Brain microvascular endothelial cell (primary cell): ENCODE results near the gene IL11RA.

ENCODE experiments used
- DNase-seq: peaks from one replicate; pipeline ENCODE4 v3.0.0-alpha.2; 2020
- H3K27ac ChIP-seq: fragments of 250-450 bp; sonication (Bioruptor Pico); 2 replicates; pipeline ENCODE4 v1.5.1; 2020; ENCODE audit warnings: mild to moderate bottlenecking, moderate library complexity
- H3K27me3 ChIP-seq: fragments of 250-450 bp; sonication (Bioruptor Pico); replicated peaks from 2 replicates; pipeline ENCODE4 v1.5.1; 2020; ENCODE audit warnings: mild to moderate bottlenecking
- H3K36me3 ChIP-seq: fragments of 250-450 bp; sonication (Bioruptor Pico); replicated peaks from 2 replicates; pipeline ENCODE4 v1.5.1; 2020; ENCODE audit warnings: mild to moderate bottlenecking
- H3K4me3 ChIP-seq: 2 replicates; pipeline ENCODE4 v1.5.1; 2011; ENCODE audit warnings: low read depth, mild to moderate bottlenecking, control low read depth, low read length, moderate library complexity
- in situ Hi-C: cut with HindIII; loops from 2 replicates; pipeline ENCODE4 v1.10.0; 2017; ENCODE audit warnings: low sequenced_read_pairs, low pct_ligation_motif_present
- TF ChIP-seq, protein P1 (sequence below): IDR thresholded peaks from 2 replicates; pipeline ENCODE4 v1.5.1; 2011; ENCODE audit warnings: low read depth, mild to moderate bottlenecking, moderate library complexity, low read length, control low read depth, inconsistent platforms; ENCODE audit errors: missing control alignments

Gene IL11RA

DNA sequence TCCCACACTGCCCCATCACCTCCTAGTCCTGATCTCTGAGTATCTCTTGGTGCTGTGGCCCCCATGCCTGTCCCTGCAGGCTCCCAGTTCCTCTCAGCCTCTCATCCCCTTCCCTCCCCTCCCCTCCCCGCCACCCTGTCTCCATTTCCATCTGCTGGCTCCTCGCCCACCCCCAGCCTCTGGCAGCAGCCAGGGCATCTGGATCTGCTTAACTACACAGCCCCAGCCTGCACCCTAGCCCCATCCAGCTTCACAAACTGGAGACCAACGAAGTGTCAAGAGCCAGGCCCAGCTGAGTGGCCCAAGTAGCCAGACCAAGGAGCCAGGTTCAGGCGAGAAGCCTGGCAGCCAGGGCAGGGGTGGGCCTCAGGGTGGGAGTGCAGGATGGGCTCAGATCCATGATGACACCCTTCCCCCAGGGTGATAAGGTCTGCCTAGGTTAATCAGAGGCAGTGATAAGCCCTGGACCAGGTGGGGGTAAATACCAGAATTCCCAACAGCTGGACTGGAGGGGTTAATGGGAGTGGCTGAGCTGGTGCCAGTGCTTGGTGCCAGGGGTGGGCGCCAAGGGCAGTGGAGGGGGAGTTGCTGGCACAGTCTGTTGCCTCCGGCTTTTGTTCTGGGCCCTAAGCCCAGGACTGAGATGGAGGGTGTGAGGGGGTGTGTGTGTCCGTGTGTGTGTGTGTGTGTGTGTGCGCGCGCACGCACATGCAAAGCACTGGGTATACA, 2.5 kb downstream of the IL11RA start:
- H3K27ac ChIP-seq = no peak overlapping the region
- no peak overlapping the region for H3K4me3 ChIP-seq
- no peaks in the 10 kb centered on the region for H3K27me3 ChIP-seq
- in situ Hi-C loops = no loop called here
- TF ChIP-seq, protein P1, sequence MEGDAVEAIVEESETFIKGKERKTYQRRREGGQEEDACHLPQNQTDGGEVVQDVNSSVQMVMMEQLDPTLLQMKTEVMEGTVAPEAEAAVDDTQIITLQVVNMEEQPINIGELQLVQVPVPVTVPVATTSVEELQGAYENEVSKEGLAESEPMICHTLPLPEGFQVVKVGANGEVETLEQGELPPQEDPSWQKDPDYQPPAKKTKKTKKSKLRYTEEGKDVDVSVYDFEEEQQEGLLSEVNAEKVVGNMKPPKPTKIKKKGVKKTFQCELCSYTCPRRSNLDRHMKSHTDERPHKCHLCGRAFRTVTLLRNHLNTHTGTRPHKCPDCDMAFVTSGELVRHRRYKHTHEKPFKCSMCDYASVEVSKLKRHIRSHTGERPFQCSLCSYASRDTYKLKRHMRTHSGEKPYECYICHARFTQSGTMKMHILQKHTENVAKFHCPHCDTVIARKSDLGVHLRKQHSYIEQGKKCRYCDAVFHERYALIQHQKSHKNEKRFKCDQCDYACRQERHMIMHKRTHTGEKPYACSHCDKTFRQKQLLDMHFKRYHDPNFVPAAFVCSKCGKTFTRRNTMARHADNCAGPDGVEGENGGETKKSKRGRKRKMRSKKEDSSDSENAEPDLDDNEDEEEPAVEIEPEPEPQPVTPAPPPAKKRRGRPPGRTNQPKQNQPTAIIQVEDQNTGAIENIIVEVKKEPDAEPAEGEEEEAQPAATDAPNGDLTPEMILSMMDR = no peak
- no peak for DNase-seq
- no peaks in the 10 kb centered on the region for H3K36me3 ChIP-seq

DNA sequence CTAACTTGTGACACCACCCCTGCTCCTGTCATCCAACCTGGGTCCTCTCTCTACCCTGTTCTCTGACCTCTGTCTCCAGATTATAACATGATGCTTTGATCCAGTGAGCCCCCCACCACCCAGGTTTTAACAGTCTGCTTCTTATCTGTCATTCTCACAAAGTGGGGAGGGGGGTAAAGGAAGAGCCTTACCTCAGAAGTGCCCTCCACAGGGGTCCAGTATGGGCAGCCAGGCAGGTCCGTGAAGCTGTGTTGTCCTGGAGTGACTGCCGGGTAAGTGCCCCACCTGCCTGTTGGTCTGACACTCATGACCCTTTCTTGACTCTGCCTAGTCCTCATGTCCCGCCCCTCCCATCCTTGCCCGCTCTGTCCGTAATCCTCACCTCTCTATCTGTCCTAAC, 3.4 kb downstream of the IL11RA start:
- TF ChIP-seq, protein P1 = no peak
- DNase-seq = no peak
- H3K27me3 ChIP-seq = no peaks in the 10 kb centered on the region
- in situ Hi-C loops = no loop called here
- H3K4me3 ChIP-seq = no peak overlapping the region
- H3K36me3 ChIP-seq = no peaks in the 10 kb centered on the region
- no peak overlapping the region for H3K27ac ChIP-seq

DNA sequence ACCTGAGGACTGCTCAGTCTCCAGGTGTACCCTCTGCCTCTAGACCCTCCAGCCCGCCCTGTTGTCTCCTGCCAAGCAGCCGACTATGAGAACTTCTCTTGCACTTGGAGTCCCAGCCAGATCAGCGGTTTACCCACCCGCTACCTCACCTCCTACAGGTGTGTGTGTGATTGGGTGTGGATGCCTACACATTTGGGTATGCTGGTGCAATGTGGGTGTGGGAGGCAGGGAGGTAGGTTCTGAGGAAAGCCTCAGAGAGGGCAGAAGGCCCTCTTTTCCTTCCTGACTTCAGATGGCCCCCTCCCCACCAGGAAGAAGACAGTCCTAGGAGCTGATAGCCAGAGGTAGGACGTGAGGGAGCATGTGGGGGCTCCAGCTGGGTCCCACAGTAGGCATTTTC, 5.0 kb downstream of the IL11RA start:
- Histone ChIP-seq H3K27me3 (no peaks in the 10 kb centered on the region), H3K36me3 (no peaks in the 10 kb centered on the region), H3K4me3 (no peak overlapping the region), H3K27ac (no peak overlapping the region)
- TF ChIP-seq, protein P1 = no peak
- in situ Hi-C loops = no loop called here
- no peak for DNase-seq

DNA sequence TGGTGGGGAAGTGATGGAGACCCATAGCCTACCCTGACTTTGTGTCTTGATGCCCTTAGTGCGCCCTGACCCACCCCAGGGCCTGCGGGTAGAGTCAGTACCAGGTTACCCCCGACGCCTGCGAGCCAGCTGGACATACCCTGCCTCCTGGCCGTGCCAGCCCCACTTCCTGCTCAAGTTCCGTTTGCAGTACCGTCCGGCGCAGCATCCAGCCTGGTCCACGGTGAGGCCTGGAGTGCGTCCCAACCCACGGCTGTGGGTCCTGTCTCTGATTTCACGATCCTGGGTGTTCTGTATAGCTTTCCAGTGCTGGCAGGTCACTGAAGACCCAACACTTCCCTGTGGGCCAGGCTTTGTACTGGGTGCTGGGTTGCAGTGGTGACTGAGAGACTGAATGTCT, 6.5 kb downstream of the IL11RA start:
- Histone ChIP-seq H3K4me3 (no peak overlapping the region), H3K27me3 (no peaks in the 10 kb centered on the region), H3K36me3 (no peaks in the 10 kb centered on the region), H3K27ac (no peak overlapping the region)
- in situ Hi-C loops = no loop called here
- TF ChIP-seq, protein P1 = no peak
- no peak for DNase-seq

DNA sequence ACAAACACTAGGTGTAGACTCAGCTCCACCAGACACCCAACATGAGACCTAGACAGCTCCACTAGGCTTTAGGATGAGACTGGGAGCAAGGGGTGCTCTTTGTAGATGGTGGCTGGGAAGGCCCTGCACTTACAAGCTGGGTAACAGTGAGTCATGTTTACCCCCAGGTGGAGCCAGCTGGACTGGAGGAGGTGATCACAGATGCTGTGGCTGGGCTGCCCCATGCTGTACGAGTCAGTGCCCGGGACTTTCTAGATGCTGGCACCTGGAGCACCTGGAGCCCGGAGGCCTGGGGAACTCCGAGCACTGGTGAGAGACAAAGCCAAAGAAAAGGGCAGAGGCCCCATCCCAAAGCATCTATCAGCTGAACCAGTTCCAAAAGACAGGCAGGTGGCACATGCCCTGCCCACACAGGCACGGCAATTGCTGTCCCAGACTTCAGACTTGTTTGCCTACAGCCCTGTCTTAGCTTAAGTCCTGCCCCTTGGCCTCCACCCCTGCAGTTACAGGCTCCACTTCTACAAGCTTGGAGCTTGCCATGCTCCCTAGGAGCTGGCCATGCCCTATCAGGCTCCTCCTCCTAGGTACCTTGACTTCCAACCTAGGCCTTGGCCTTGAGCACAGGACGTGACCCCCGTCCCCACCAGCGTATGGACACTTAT, 7.7 kb downstream of the IL11RA start:
- TF ChIP-seq, protein P1 = no peak

More for the DNA sequence above, 7.7 kb downstream of the IL11RA start:
- no peak for DNase-seq
- H3K27ac ChIP-seq = no peak overlapping the region
- in situ Hi-C loops = no loop called here
- H3K4me3 ChIP-seq = no peak overlapping the region
- no peaks in the 10 kb centered on the region for H3K27me3 ChIP-seq
- H3K36me3 ChIP-seq = no peaks in the 10 kb centered on the region
